ENCODE measurements around the gene HNRNPH3.

DNA sequence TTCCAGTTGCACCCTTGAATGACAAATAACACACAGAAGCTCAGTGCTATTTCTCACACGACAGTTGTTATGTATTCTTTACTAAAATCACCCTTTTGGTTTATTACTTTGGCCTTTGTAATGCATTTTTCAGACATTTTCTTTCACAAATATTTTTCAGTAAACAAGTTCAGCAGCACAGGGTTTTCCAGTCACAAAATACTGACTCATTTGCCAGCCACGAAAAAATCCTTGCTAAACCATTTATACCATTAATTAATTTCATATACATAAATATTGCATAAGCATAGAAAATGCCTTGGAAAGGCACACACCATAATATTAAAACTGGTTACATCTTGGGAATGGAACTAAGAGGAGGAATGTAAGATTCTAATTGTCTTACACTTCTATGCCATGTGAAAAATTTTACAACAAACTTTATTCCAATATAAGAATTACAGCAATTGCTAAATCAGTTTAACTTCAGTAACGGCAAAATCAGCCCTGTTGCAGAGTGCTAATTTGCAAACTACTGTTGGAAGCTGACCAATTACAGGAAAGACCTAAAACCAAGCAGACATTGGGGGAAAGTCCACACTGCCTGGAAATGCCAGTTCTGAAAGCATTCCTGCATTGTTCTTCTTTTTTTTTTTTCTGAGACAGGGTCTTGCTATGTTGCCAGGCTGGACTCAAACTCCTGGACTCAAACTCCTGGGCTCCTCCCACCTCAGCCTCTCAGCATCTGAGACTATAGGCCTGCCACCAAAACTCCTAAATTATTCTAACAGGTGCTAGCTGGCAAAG is 32.4 kb downstream of the HNRNPH3 start:
- TF ChIP-seq CTCF (IDR thresholded peaks at IDR 0.05) (no peak), POLR2A (IDR thresholded peaks at IDR 0.05) (no peak)

Data from breast epithelium (tissue), 3 donors.